GM18858 (cell line): Measurements from ENCODE around the gene CCDC102A.
"Not testable (repeated sequence)": the region's sequence is repeated elsewhere in the genome, so short reads cannot be mapped to it uniquely, and the experiment has no call there.

Source experiments
- ATAC-seq: cut with Tn5 transposase; IDR thresholded peaks from one replicate; pipeline ENCODE4 v1.9.1; 2021; ENCODE audit not compliant: unreplicated experiment

CCDC102A gene

GRCh38 chr16:57565461-57565860 is 29.1 kb upstream of the CCDC102A start:
- ATAC-seq: no peak

GRCh38 chr16:57564571-57565270 is 28.4 kb upstream of the CCDC102A start:
- ATAC-seq: no peak

GRCh38 chr16:57563761-57564160 is 27.4 kb upstream of the CCDC102A start:
- no peak for ATAC-seq

- no peak for ATAC-seq
Observed at GRCh38 chr16:57563487-57563750, 27.0 kb upstream of the CCDC102A start.

DNA sequence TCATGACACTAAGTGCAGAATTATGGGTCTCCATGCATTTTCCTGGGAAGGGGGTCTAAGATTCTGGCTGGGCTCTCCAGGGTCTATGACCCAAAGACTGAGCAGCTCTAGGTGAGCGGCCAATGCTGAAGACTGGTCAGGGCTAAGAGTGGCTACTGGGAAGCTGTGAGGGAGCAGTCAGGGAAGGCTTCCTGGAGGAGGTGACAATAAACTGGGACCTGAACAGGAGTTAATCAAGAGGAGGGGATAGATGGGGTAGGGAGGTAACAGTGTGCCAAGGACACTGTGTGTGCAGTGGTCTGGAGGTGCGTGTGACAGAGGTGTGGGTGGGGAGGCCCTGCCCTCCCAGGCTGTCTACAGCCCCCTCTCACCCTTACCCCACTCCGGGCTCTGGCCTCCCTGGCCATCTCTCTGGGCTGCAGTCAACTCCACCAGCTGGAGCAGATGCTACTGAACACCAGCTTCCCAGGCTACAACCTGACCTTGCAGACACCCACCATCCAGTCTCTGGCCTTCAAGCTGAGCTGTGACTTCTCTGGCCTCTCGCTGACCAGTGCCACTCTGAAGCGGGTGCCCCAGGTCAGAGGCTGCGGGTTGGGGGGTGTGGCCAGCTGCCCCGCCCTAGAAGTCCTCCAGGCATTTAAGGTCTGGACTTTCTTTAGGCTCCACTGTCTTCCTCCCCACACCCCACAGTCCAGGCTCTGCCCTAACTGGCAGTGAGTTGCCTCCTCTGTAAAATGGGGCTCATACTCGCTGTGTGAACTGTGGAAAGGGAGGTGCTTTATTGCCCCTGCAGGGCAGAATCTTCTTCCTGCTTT is 26.5 kb upstream of the CCDC102A start:
- no peak for ATAC-seq

- no peak for ATAC-seq
Observed at GRCh38 chr16:57562066-57562465, 25.7 kb upstream of the CCDC102A start.

DNA sequence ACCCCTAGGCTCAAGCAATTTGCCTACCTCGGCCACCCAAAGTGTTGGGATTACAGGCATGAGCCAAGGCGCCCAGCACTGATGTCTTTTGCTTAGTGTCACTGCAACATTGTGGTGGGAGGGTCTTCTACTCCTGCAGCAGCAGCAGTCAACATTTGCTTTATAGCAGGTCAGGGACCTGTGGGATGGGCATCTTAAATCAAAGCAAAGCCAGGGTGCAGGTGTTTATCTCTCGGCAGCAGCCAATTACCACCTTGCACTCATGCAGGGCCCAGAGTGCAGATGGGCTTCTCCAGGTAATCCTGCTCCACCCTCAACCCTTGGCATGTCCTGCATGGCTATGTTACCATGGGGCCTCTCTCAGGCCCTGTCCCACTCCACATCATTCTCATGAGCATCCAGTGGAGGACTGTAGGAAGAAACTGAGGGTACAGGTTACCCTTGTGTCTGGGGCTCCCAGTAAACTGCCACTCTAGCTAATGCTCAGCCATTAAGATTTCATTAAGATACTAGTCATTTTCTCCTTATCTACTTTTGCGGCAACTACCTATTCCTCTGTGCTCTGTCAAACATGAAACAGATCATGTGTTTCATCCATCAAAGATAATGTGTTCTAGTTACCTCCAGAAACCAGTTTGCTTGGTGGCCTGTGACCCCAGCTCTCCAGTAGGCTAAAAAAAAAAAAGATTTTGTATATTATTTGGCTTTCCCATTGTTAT is 22.9 kb upstream of the CCDC102A start:
- ATAC-seq: no peak

DNA sequence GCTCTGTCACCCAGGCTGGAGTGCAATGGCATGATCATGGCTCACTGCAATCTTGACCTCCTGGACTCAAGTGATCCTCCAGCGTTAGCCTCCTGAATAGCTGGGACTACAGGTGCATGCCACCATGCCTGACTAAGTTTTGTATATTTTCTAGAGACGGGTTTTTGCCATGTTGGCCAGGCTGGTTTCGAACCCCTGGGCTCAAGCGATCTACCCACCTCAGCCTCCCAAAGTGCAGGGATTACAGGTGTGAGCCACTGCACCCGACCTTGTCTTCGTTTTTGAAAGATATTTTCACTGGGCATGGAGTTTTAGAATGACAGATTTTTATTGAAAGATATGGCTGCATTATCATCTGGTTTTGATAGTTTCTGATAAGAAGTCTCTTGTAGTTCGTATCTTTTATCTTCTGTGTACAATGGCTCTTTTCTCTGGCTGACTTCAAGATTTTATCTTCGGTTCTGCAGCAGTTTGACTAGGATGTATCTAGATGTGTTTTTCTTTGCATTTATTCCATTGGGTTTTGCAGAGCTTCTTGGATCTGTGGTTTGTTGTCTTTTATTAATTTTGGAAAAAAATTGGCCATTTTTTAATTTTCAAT is 20.7 kb upstream of the CCDC102A start:
- ATAC-seq: no peak

DNA sequence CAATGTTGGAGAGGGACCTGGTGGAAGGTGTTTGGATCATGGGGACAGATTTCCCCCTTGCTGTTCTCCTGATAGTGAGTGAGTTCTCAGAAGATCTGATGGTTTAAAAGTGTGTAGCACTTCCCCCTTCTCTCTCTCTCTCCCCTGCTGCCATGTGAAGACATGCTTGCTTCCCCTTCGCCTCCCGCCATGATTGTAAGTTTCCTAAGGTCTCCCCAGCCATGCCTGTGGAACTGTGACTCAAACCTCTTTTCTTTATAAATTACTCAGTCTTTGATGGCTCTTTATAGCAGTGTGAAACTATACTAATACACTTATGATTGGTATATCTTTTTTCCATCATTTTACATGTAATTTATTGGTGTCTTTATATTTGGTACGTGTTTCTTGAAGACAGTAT is 19.5 kb upstream of the CCDC102A start:
- no peak for ATAC-seq

DNA sequence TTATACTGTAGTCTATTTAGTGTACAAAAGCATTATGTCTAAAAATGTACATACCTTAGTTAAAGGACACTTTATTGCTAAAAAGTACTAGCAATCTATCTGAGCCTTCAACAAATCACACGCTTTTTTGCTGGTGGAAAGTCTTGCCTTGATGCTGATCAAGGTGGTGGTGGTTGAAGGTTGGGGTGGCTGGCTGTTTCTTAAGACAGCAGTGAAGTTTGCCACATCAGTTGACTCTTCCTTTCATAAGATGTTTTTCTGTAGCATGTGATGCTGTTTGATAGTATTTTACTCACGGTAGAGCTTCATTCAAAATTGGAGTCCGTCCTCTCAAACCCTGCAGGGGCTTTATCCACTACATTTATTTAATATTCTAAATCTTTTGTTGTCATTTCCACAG is 14.7 kb upstream of the CCDC102A start:
- ATAC-seq: no peak

DNA sequence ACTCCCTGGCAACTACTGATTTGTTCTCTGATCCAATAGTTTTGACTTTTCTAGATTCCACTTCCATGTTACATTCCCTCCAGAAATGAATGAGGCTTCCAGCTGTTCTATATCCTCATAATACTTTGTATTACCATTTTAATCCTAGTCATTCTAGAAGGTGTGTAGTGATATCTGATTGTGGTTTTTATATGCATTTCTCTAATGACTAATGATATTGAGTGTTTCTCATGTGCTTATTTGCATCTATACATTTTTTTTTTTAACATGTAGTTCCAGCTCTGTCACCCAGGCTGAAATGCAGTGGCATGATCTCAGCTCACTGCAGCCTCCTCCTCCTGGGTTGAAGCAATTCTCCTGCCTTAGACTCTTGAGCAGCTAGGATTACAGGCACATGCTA is 13.4 kb upstream of the CCDC102A start:
- no peak for ATAC-seq

- ATAC-seq: no peak
Observed at GRCh38 chr16:57548408-57548807, 12.0 kb upstream of the CCDC102A start.

DNA sequence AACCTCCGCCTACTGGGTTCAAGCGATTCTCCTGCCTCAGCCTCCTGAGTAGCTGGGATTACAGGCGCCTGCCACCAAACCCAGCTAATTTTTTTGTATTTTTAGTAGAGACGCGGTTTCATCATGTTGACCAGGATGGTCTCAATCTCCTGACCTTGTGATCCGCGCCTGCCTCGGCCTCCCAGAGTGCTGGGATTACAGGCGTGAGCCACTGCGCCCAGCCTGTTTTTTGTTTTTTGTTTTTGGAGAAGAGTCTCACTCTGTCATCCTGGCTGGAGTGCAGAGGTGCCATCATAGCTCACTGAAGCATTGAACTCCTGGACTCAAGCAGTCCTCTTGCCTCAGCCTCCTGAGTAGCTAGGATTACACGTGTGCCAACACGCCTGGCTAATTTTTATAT is 11.2 kb upstream of the CCDC102A start:
- not testable (repeated sequence) for ATAC-seq

DNA sequence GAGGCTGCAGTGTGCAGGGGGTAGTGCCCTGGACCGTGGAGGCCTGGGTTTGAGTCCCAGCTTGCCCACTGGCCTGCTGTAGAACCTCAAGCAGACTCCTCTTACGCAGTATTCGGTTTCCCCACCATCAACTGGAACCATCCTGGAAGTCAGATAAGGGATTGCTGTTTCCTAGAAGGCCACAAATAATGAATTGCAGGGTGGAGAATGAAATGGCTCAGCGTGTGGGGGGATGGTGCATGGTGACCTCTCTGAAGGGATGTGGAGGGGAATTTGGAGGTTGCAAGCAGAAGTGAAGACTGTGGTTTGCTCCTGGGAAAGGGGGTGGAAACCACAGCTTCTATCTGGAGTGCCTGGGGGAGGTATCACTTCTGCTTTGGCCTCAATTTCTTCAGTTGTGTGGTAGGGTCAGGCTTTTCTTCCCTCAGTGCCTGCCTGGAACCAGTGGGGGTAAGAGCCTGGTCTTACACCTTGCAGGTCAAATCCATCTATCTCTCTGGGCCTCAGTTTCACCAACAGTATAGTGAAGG is 7.8 kb upstream of the CCDC102A start:
- peak; percentile 83 for ATAC-seq

DNA sequence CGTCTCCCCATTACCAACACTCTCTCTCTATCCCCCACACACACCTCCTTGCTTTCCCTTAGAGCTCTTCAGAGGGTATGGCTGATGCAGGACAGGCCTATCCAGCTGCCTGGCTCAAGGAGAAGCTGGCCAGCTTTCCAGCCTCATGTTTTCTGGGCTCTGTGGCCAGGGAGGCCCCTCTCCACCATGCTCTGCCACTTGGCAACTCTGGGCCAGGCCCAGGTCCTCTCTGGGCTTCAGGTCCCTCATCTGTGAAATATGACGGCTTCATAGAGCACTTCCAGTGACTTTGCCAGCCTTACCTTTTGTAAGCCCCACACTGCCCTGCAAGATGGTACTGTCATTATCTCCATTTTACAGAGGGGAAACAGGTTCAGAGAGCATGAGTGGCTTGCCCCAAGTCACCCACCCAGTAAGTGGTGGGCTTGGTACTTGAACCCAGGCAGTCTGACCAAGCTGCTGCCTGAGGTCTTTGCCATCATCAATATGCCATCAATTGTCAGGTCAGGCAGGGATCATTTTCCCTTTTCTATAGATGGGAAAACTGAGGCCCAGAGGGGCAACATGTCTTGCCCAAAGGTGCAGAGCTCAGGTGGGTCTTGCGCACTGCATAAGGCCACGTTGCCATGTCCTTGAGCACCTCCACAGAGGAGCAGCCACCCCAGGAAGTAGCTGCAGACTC is 5.5 kb upstream of the CCDC102A start:
- ATAC-seq: no peak

DNA sequence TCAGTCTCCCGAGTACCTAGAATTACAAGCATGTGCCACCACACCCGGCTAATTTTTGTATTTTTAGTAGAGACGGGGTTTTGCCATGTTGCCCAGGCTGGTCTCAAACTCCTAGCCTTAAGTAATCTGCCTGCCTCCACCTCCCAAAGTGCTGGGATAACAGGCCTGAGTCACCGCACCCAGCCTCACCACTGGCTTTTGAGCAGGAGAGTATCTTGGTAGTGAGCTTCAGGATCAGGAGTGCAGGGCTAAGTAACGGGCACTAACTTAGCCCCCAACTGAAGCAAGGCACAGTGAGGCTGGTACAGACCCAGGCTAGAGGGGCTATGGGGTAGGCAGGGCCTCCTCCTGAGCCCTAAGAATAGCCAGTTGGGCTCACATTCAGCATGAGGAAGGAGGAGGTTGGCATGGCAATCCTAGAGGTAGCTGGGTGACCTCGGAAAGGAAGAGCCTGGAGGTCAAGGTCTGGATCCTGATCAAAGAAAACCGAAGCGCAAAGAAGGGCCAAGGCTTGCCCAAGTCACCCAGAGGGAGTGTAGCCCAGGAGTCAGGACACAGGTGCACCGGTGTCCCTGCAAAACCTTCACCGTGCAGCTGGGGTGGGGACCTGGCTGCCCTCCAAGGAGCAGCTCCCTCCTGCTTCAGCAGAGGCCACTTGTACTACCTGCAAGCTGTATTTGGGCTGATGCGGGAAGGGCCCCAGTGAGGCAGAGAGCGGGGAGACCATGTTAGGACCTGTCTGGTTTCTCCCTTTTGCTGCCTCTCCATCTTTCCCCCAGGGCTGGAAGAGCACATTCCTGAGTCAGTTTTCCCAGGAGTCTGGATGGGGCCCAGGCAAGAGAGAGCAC is 4.8 kb upstream of the CCDC102A start:
- ATAC-seq: no peak

- no peak for ATAC-seq
Observed at GRCh38 chr16:57540387-57540786, 4.0 kb upstream of the CCDC102A start.

DNA sequence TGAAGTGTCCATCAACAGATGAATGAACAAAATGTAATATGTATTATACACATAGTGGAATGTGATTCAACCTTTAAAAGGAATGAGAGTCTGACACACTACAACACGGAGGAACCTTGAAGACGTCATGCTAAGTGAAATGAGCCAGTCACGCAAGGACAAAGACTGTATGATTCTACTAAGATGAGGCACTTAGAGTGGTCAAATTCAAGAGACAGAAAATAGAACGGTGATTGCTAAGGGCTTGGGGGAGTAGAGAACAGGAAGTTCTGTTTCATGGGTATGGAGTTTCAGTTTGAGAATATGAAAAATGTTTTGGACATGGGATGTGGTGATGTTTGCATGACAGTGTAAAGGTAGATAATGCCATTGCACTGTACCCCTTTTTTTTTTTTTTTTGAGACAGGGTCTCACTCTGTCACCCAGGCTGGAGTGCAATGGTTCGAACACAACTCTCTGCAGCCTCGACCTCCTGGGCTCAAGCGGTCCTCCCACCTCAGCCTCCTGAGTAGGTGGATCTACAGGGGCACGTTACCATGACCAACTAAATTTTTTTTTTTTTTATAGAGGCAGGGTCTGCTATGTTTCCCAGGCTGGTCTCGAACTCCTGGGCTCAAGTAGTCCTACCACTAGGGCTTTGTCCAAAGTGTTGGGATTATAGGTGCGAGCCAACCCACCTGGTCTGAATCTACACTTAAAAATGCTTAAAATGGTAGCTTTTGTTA is 2.9 kb upstream of the CCDC102A start:
- ATAC-seq: peak; percentile 60

GRCh38 chr16:57538235-57538721 is 1.9 kb upstream of the CCDC102A start:
- no peak for ATAC-seq
